ENCODE measurements around the gene TSR3.
A peak's percentile ranks its signal among the peaks of the same experiment; 100 is the strongest.

The TSR3 gene

DNA sequence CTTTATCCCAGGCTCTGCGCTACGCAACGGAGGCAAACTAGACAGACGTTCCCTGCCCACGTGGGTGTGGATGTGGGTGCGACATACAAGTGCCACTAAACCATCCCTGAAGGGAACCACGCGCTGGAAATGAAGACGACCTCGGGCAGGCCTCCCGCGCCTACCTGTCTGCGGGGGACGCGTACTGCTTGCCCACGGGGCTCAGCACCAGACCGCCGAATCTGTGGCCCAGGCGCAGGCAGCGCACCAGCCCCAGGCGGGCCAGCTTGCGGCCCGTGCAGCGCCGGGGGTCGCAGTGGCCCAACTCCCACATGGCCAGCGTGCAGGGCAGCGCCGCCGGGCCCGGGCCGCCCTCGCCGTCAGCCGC lies 480 bp downstream of the TSR3 start:
- no peak for DNase-seq (ENCODE audit: low spot score)

DNA sequence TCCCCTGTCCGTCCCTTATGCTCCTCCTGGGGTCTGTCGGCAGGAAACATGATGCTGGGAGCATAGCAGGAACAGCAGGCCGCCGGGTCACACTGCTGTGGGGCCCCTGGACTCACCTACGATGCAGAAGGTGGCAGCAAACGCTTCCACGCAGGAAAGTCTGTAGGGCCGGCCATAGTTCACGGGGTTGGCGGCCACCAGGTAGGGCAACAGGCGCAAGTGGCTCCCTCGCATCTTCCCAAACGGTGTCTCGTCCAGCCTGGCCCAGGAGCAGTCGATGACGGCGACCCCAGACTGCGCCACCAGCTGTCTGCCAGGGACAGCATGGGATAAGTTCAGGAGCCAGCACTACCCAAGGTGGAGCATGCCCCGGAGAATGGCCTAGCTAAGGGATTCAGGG lies 987 bp downstream of the TSR3 start:
- DNase-seq (ENCODE audit: low spot score) = no peak

DNA sequence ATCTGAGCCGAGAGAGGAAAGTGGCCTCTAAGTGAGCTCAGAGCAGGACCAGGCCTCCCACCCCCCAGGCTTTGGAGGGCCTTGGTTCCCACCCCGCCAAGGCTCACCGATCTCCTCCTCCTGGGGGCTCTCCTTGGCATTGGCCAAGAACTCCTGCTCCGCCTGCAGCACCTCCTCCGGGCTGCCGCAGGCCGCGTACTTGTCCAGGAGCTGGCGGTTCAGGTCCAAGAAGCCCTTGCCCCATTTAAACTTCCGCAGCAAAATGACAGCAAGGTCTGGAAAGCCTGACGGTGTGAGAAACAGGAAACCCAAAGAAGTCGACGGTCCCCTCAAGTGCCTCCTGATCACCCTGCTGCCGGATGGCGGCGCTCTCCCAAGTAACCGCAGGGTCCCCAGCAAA lies 1.7 kb downstream of the TSR3 start:
- no peak for DNase-seq (ENCODE audit: low spot score)

DNA sequence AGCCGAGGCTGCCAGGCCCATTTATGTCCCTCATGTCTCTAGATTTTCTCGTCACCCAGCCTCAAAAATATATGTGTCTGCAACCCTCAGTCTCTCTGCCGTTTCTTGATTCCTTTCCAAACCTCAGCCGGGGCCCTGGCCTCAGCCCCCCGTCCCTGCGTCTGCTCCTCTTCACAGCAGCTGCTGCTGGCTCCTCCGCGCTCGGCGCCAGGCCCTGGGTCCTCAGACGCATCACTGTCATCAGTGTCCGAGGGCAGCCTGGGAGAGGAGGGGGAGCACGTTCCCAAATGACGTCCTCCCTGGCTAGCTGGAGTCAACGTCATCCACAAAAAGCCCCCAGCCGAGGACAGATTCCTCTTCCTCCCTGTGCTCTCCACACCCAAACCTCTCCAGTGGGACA lies 2.3 kb downstream of the TSR3 start:
- DNase-seq (ENCODE audit: low spot score) = no peak

DNA sequence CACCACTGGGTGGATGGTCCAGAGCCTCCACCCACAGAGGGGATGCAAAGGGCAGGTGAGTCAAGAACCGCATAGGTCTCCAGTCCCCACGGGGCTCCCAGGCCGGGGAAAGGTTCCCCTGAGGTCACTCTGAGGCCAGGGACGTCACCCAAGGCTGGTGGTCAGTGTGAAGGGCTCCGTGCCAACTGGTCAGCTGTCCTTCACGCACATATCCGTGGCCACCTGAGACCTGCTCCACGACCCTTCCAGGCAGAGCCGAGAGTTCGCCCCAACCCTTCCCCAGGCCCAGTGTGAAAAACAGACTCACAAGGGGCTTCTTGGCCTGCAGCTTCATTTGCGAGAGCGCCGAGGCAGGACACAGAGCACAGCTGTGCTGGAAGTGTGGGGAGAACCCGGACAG lies 2.8 kb downstream of the TSR3 start:
- no peak for DNase-seq (ENCODE audit: low spot score)

DNA sequence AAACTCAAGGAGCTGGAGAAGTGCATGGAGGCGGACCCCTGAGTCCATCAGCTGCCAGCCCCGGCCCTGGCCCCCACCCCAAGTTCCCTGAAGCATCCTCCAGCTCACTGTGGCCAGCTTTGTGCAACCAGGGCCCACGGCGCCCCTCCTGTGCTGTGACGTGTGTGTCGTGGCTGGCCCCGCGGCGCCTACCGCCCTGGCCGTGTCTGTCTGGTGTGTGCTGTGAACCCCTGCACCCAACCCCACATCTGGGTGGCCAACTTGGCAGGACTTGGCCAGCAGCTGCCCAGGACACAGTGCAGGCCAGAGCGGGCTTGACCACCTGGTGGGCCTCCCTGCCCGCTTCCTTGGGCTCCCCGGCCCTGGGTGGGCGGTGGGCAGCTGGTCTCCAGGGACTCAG lies 3.2 kb downstream of the TSR3 start:
- no peak for DNase-seq (ENCODE audit: low spot score)

DNA sequence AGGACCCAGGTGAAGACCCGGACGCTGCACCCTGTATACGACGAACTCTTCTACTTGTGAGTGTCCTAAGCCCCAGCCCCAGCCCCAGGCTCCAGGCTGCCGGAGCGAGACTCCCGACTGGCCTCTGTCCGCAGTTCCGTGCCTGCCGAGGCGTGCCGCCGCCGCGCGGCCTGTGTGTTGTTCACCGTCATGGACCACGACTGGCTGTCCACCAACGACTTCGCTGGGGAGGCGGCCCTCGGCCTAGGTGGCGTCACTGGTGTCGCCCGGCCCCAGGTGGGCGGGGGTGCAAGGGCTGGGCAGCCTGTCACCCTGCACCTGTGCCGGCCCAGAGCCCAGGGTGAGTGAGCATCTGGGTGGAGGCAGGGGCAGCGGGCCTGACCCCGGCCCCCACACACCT lies 3.7 kb downstream of the TSR3 start:
- DNase-seq (ENCODE audit: low spot score) = no peak

DNA sequence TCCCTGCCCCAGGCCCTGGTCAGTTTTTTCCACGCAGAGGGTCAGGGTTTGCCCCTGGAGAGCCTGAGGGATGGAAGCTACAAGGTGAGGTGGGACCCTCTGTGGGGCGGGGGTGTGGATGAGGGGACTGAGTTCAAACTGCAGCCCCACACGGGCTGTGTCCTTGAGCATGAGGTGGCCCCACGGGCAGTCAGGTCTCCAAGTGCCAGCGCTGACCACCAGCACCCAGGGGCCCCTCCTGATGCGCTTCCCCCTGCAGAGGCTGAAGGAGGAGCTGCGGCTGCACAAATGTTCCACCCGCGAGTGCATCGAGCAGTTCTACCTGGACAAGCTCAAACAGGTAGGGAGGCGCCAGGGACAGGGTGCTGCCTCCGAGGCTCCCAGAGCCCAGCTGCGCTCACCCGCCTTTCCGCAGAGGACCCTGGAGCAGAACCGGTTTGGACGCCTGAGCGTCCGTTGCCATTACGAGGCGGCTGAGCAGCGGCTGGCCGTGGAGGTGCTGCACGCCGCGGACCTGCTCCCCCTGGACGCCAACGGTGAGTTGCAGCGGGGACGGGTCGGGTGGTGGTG lies 4.3 kb downstream of the TSR3 start:
- DNase-seq (ENCODE audit: low spot score) = no peak

DNA sequence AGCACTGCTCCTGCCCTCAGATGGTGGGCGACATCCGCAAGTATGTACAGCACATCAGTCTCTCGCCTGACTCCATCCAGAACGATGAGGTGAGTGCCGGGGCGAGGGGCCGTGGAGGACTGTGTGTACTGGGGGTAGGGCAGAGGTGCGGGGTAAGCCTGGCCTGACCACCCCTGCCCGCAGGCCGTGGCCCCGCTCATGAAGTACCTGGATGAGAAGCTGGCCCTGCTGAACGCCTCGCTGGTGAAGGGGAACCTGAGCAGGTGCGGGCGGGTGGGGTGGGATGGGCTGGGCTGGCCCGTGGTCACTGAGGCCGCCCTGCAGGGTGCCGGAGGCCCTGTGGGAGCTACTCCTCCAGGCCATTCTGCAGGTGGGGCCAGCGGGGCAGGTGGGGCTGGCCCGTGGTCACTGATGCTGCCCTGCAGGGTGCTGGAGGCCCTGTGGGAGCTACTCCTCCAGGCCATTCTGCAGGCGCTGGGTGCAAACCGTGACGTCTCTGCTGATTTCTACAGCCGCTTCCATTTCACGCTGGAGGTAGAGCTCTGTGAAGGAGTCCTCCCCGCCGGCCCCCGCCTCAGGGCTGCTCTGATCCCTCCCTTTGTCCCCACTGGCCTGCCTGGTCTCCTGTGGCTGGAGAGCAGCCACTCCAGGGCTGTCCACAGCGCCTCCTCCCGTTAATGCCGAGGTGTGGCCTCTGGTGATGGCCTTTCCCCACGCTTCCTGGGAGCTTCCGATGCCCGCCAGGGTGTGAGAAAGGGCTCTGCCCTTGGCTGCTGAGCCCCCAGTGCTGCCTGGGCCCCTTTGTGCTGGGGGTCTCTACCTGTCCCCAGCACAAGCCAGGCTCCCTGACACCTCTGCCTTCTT lies 5.0 kb downstream of the TSR3 start:
- no peak for DNase-seq (ENCODE audit: low spot score)

DNA sequence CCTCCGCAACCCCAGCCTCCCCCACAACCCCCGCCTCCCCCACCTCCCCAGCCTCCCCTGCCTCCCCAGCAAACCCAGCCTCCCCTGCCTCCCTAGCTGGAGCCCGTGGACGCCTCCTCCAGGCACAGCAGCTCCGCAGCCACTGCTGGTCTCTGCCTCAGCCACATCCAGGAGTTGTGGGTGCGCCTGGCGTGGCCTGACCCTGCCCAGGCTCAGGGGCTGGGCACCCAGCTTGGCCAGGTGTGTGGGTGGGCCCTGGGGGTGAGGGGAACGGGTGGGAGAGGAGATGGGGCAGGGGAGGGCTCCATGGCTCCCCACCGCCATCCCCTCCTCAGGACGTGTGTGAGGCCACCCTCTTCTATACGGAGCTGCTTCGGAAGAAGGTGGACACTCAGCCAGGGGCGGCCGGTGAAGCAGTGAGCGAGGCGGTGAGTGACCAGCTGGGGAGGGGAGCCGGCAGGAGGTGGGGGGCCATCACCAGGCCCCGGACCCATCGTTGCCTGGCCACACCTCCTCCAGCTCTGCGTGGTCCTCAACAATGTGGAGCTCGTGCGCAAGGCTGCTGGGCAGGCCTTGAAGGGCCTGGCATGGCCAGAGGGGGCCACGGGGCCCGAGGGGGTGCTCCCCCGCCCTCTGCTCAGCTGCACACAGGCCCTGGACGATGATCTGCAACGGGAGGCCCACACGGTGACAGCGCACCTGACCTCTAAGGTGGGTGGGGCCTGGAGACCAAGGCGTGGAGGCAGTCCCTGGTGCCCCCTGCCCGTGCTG lies 5.8 kb downstream of the TSR3 start:
- DNase-seq (ENCODE audit: low spot score) = no peak

DNA sequence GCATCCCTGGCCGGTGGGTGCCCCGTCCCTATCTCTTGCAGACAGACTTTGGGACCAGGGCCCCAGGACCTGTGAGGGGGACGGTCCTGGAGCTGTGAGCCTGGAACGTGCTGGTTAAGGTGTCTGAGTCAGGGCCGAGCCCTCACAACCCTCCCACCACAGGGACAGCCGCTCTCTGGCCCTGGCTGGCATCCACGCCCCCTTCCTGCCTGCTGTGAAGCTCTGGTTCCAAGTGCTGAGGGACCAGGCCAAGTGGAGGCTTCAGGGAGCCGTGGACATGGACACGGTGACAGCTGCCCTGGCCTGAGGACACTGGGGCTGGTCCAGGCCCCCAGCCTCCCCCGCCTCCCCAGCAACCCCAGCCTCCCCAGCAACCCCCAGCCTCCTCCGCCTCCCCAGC lies 6.6 kb downstream of the TSR3 start:
- no peak for DNase-seq (ENCODE audit: low spot score)

DNA sequence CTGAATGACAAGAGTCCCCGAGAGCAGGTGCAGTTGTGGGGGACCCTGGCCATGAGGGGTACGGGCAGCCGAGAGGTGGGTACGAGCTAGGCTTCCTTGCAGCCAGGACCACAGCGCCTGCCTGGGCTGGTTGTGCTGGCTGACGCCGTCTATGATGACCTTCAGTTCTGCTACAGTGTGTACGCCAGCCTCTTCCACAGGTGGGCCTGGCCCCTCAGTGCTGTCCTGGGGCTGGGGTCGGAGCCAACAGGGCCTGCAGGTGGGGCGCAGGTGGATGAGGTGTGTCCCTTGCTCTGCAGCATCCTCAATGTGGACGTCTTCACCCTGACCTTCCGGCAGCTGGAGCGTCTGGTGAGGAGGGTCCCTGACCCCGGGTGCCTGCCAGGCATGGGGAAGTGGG lies 7.2 kb downstream of the TSR3 start:
- no peak for DNase-seq (ENCODE audit: low spot score)

DNA sequence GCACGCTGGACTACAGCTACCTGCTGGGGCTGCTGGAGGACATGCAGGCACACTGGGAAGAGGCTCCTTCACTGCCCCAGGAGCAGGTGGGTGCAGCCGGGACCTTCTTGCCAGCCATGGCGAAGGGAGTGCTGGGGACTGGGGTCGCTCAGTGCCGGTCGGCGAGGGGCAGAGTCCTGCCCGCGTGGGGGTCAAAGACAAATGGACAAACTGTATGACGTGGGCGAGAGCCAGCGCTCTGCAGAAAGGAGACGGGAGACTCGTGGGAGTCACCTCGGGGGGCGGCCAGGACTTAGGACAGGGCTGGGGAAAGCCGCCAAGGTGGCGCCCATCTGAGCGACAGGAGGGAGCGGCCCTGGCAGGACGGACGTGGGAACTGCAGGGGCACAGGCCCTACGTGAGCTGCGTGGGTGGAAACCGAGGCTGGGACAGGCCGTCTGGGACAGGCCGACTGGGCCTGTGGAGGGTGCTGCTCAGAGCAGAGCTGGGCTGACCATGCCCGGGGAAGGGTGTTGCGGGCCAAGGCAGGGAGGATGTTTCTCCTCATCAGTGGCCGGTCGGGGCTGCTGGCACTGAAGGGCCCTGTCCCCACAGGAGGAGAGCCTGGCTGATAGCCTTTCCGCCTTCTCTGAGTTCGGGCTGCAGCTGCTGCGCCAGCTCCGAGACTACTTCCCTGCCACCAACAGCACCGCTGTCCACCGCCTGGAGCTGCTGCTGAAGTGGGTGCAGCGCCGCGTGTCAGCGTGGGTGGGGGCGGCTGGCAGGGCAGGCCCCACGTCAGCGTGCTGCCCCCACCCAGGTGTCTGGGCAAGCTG lies 8.0 kb downstream of the TSR3 start:
- no peak for DNase-seq (ENCODE audit: low spot score)

DNA sequence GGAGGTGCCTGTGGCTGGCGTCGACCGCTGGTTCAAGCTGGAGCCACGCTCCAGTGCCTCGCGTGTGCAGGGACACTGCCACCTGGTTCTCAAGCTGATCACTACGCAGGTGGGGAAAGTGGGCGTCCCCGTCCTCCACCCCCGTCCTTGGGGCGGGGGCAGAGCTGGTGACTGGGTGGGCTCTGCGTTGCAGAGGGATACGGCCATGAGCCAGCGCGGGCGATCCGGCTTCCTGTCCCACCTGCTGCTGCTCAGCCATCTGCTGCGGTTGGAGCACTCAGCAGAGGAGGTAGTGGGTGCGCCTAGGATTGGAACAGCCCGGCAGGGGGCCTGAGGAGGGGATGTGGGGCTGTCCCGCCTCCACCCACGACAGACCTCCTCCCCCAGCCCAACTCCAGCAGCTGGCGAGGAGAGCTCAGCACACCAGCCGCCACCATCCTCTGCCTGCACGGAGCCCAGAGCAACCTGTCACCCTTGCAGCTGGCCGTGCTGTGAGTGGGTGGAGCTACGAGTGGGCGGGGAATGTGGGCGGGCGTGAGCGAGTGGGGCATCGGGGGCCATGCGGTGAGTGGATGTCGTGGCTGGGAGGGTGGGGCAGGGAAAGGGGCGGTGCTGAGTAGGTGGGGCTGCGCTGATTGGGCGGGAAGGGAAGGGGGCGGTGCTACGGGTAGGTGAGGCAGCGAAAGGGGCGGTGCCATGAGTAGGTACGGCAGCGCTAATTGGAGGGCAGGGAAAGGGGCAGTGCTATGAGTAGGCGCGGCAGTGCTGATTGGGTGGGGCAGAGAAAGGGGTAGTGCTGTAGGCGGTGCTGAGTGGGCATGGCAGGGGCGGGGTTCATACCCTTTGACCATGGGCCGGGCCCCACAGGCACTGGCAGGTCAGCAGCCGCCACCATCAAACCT lies 8.9 kb downstream of the TSR3 start:
- peak; percentile 99 for DNase-seq (ENCODE audit: low spot score)

DNA sequence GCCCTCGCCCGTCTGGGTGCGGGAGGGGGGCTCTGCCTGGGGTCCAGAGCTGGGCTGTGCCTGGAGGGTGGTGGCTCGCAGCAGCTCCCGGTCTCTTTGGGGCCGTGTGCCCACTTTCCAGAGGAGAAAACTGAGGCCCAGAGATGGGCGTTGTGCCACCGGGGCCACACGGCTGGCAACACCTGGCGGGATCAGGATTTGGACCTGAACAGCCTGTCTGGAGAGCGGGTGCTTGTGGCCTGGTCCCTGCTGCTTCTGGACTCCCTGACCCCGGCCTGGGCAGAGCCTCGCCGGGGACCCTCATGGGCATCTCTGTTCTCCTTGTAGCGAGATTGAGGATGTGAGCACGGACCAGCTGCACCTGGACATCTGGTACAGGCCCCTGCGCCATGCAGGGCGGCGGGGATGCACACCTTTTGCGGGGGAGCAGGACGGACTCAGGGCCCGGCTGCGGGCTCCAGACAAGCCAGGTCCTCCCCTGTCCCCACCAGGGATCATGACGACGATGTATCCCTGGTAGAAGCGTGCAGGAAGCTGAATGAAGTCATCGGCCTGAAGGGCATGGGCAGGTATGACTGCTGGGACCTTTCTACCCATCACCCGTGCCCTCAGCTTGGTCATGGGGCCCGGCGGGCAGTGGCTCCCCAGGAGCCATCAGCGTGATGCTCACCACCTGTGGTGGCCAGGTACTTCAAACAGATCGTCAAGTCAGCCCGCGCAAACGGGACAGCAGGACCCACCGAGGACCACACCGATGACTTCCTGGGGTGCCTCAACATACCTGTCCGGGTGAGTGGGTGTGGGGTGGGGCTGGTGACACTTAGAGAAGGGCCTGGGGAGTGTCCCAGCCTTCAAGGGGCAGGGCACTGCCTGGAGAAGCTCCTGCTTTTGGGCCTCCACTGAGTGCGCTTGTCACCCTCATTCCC lies 9.9 kb downstream of the TSR3 start:
- DNase-seq (ENCODE audit: low spot score) = no peak

DNA sequence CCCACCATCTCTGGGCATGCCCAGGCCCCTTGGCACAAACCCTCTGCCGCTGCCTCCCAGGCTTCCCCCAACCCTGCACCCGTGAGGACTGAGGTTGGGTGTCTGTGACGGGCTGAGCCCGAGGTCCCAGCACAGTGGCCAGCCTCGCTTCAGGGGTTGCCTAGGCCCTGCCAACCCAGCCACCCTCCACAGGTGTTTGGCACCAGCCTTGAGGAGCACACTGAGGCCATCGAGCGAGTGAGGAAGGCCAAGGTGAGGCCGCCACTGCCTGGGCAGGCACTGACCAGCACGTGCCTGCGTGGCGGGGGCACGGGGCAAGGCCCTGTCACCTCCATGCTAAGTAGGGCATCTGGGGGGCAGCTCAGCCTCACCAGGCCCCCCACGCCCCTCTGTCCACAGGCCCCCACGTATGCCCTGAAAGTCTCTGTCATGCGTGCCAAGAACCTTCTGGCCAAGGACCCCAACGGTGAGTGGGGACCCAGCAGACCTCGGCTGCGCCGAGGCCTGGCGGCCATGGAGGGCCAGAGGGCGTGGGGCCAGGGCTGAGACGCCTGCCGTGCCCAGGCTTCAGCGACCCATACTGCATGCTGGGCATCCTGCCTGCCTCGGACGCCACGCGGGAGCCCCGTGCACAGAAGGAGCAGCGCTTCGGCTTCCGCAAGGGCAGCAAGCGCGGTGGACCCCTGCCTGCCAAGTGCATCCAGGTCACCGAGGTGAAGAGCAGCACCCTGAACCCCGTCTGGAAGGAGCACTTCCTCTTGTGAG lies 10.8 kb downstream of the TSR3 start:
- DNase-seq (ENCODE audit: low spot score) = no peak

DNA sequence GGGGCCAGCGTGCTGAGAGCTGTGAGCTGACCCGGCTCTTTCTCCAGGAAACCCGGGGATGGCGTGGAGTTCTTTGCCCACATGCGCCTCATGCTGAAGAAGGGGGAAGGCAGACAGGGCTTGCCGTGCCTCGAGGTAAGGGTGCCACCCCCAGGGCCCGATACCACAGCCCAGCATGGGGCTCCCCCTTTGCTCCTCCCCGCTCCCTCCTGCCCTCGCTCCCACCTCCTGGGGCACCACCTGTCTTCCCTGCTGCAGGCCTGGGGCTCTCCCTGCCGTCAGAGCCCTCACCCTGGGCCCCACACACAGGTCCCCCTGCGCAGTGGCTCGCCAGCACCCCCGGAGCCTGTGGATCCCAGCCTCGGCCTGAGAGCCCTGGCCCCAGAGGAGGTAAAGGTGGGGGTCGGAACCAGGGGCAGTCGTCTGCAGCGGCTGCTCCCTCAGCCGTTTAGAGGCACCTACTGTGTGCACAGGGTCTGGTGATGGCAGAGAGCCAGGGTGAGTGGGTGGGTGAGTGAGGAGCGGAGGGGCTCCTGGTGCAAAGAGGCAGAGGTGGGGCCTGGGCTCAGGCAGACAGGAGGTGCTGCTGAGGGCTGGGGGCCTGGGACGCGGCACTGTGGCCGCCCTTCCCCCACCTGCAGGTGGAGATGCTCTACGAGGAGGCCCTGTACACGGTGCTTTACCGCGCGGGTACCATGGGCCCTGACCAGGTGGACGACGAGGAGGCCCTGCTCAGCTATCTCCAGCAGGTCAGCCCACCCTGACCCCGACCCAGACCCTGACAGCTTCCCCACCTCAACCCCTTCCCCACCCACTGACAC lies 12.6 kb downstream of the TSR3 start:
- no peak for DNase-seq (ENCODE audit: low spot score)

DNA sequence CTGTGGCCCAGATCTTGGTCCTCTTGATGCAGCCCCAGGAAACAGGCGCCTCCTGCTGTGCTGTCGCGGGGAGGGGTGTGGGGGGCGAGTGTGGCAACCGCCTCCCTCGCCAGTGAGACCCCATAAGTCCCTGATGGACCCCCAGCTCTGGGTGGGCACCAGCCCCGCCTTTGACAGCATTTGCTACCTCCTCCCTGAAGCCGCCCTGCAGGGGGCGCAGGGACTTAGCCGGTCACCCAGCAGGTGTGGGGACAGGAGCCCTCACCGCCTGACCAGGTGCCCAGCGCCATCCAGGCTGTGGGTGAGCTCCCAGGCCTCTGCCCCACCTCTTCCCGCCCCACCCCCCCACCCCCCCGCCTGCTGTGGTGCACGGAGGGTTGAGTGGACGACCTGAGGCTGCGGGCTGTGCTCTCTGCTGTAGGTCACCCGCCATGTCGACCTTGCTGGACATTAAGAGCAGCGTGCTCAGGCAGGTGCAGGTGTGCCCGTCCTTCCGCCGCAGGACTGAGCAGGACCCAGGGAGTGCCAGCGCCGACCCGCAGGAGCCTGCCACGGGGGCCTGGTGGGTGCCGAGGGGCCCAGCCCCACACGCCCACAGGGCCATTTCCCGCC lies 13.5 kb downstream of the TSR3 start:
- no peak for DNase-seq (ENCODE audit: low spot score)
